Effector CD8-positive, alpha-beta T cell (primary cell): ENCODE results near the gene EFCAB6.

Experiments used
- DNase-seq: peaks from one replicate; lab custom pipeline; 2025; lab: John Stamatoyannopoulos, UW

EFCAB6 gene

GRCh38 chr22:43479301-43479950, 332.7 kb downstream of the EFCAB6 start:
- DNase-seq: no peak
